Fibroblast of villous mesenchyme (primary cell): ENCODE results near the gene AVPR2. TPM values are rescaled to one million over a fixed set of nuclear protein-coding genes. Genes with fewer than 3 reads are reported as not detected.

Experiments used
- DNase-seq: peaks from one replicate; pipeline ENCODE4 v3.0.0-alpha.2; 2010; ENCODE audit warnings: low read depth
- H3K4me3 ChIP-seq: 2 replicates; pipeline ENCODE4 v1.5.1; 2011; ENCODE audit warnings: low read depth, mild to moderate bottlenecking, low read length
- CTCF ChIP-seq: IDR thresholded peaks from 2 replicates; pipeline ENCODE4 v1.5.1; 2012; ENCODE audit warnings: low read depth, mild to moderate bottlenecking, low read length; ENCODE audit not compliant: insufficient read depth
- total RNA-seq: library from RNA; depleted of rRNA; stranded (reverse); fragments of >200 nt; gene quantifications from 2 replicates; pipeline ENCODE4 v1.2.3, GENCODE V29; 2012

Gene AVPR2
- total RNA-seq, 1 donor = not detected

DNA sequence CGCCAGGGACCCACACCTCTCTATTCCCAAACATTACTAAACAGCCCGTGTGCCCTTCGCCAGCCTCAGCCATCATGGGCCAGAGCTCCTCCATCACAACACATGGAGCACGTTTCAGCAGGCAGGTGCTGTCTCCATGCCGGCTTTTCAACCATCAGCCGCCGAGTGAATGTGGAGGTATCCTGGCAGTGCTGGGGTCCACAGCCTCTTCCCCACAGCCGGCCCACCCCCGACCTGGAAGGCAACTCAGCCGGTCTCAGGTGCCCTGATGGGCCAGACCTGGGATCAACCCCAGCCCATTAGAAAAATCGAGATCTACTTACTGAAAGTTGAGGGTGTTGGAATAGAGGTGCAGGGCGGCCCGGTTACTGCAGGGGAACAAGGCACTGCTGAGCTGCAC, 27.3 kb downstream of the AVPR2 start:
- H3K4me3 ChIP-seq = no peak overlapping the region
- no peak for TF ChIP-seq CTCF
- DNase-seq = no peak

DNA sequence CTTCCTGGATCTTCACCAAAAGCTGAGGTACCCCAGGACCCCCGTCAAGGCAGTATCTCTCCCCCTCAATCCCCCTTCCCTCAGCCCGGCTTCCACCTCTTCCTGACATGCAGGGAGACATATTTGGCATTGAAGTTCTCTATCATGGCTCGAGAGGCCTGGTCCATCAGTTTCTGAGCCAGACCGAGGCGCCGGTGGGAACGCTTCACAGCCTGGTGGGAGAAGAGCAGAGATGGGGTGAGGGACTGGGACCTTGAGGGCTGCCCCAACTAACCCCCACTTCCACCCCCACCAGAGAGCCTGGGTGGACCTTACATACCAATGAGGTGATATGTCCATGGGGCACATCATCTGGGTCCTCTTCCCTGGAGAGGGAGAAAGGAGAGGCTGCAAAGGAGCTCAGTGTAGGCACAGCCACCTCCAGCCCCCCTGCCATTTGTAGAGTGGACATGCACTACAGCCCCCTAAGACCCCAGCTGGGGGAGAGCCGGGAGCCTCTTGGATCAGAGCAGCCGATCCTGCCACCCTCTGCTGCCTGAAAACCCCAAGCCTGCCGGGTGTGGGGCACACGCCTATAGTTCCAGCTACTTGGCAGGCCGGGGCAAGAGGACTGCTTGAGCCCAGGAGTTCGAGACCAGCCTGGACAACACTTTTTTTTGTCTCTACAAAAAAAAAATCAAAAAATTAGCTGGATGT, 27.9 kb downstream of the AVPR2 start:
- no peak for TF ChIP-seq CTCF
- no peak for DNase-seq
- no peak overlapping the region for H3K4me3 ChIP-seq

DNA sequence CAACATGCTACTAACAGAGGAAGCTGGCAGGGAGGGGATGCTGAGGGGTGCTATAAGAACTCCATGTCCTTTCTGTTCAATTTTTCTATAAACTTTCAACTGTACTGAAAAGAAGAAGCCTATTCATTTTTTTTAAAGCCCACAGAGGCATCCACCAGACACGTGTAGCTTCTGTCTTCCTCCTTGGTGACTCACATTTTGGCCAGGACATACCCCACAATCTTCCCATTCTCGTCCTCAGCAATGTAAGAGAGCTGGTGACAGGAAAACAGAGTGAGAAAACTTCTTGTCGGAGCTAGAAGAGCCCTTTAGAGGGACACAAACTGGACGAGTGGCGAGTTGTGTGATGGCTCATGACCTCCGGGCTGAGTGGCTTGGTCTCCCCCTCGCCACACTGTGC, 29.3 kb downstream of the AVPR2 start:
- no peak for TF ChIP-seq CTCF
- DNase-seq = peak; percentile 20
- peak overlapping the region; percentile 70 for H3K4me3 ChIP-seq

GRCh38 chrX:153934148-153934761, 29.8 kb downstream of the AVPR2 start:
- TF ChIP-seq CTCF = no peak
- no peak for DNase-seq
- peak overlapping the region; percentile 70 for H3K4me3 ChIP-seq

GRCh38 chrX:153934762-153935325, 30.4 kb downstream of the AVPR2 start, which contains the start of gene NAA10:
Gene NAA10 (minus strand): TSS chrX:153935037. CDS start chrX:153934904, 133 bp downstream.
- peak within 1 kb of the TSS; percentile 70 for H3K4me3 ChIP-seq
- no peak for TF ChIP-seq CTCF
- peak; percentile 60 for DNase-seq

- TF ChIP-seq CTCF = no peak
- H3K4me3 ChIP-seq = peak overlapping the region; percentile 45
- no peak for DNase-seq
These were observed 30.9 kb downstream of the AVPR2 start for GRCh38 chrX:153935326-153935851.
